SU-DHL-6 (cell line): ENCODE data around the gene OTOGL.

Experiments
- H2AFZ ChIP-seq: fragments of 200-600 bp; sonication (generic); 2 replicates; pipeline ENCODE4 v1.6.1; 2014; ENCODE audit warnings: low read depth, mild to moderate bottlenecking, moderate library complexity, mixed read lengths, antibody characterized with exemption, low read length; ENCODE audit not compliant: severe bottlenecking
- H3F3A ChIP-seq: fragments of 200-600 bp; shearing (Covaris generic); 2 replicates; pipeline ENCODE4 v1.6.0; 2016; ENCODE audit warnings: antibody characterized with exemption, mild to moderate bottlenecking; ENCODE audit not compliant: insufficient read depth
- H3K27ac ChIP-seq: fragments of 200-600 bp; sonication (generic); 2 replicates; pipeline ENCODE4 v1.5.1; 2016; ENCODE audit warnings: low read depth, mild to moderate bottlenecking, low read length, moderate library complexity, mixed read lengths
- H3K27me3 ChIP-seq: fragments of 200-600 bp; sonication (generic), shearing (Covaris generic); 2 replicates; pipeline ENCODE4 v1.6.0; 2014; ENCODE audit warnings: mild to moderate bottlenecking, low read length
- H3K36me3 ChIP-seq: fragments of 200-600 bp; sonication (generic); 2 replicates; pipeline ENCODE4 v1.6.1; 2014; ENCODE audit warnings: mild to moderate bottlenecking, low read length, mixed read lengths
- H3K4me2 ChIP-seq: fragments of 300-600, 200-600 bp; shearing (Covaris generic), sonication (generic); 2 replicates; pipeline ENCODE4 v1.6.0; 2014; ENCODE audit warnings: low read length, low read depth, mild to moderate bottlenecking; ENCODE audit not compliant: poor library complexity, severe bottlenecking
- H3K4me3 ChIP-seq: fragments of 200-600 bp; sonication (generic); 2 replicates; pipeline ENCODE4 v1.5.1; 2014; ENCODE audit warnings: antibody characterized with exemption, low read length, mild to moderate bottlenecking, mixed read lengths; ENCODE audit not compliant: insufficient read depth, poor library complexity, severe bottlenecking
- H3K79me2 ChIP-seq: fragments of 200-600 bp; sonication (generic); 2 replicates; pipeline ENCODE4 v1.6.1; 2014; ENCODE audit warnings: mild to moderate bottlenecking, low read length, moderate library complexity; ENCODE audit not compliant: insufficient read depth
- H3K9ac ChIP-seq: fragments of 200-600 bp; sonication (generic); 2 replicates; pipeline ENCODE4 v1.7.0; 2014; ENCODE audit warnings: mild to moderate bottlenecking, low read length
- H3K9me2 ChIP-seq: fragments of 200-600 bp; sonication (generic); replicated peaks from 2 replicates; pipeline ENCODE4 v1.6.1; 2014; ENCODE audit warnings: low read length; ENCODE audit not compliant: insufficient read depth
- H3K9me3 ChIP-seq: fragments of 200-600 bp; sonication (generic); 2 replicates; pipeline ENCODE4 v1.6.1; 2014; ENCODE audit warnings: low read length, mixed read lengths; ENCODE audit not compliant: insufficient read depth
- H4K20me1 ChIP-seq: fragments of 200-600 bp; sonication (generic); 2 replicates; pipeline ENCODE4 v1.6.1; 2014; ENCODE audit warnings: low read depth, mild to moderate bottlenecking, antibody characterized with exemption, low read length, moderate library complexity, mixed read lengths
- EZH2phosphoT487 ChIP-seq: fragments of 200-600 bp; sonication (generic), shearing (Covaris generic); conservative IDR thresholded peaks from 2 replicates; pipeline ENCODE4 v1.6.1; 2018; ENCODE audit warnings: mild to moderate bottlenecking, antibody characterized with exemption, low read length, moderate library complexity, mixed read lengths
- TF ChIP-seq, protein P1 (sequence below): fragments of 200-600 bp; sonication (generic); IDR thresholded peaks from one replicate; pipeline ENCODE4 v1.5.1; 2017; ENCODE audit warnings: antibody characterized with exemption, mild to moderate bottlenecking, low read length, moderate library complexity; ENCODE audit not compliant: insufficient read depth, poor library complexity, severe bottlenecking

OTOGL gene

DNA sequence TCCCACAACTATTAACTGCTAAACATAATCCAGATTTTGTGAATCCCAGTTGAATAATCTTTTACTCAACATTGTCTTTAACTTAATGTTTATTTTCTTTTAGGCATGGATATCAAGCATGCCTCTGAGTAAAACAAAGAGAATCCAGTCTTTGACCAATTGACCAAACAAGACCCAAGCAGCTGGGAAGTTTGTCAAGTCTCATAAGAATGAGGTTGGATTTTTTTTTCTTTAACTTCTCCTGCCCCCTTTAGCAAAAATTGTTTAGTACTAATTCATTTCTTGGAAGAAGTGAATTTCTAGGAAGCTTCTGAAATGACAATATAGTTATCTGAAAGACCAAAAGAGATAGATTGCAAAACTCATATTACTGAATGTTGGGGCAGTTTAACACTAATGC is 89.9 kb downstream of the OTOGL start:
- H3K4me2 ChIP-seq: no peak overlapping the region
- H3K4me3 ChIP-seq: no peak overlapping the region
- no peaks in the 10 kb centered on the region for H3K36me3 ChIP-seq
- no peak overlapping the region for H3K9ac ChIP-seq
- H2AFZ ChIP-seq: no peak overlapping the region
- H3K27ac ChIP-seq: no peak overlapping the region
- no peaks in the 10 kb centered on the region for H3K27me3 ChIP-seq
- H3K9me2 ChIP-seq: no peaks in the 10 kb centered on the region
- H3F3A ChIP-seq: no peaks in the 10 kb centered on the region
- no peaks in the 10 kb centered on the region for H3K79me2 ChIP-seq
- H3K9me3 ChIP-seq: no peaks in the 10 kb centered on the region
- H4K20me1 ChIP-seq: no peaks in the 10 kb centered on the region
- TF ChIP-seq, protein P1, sequence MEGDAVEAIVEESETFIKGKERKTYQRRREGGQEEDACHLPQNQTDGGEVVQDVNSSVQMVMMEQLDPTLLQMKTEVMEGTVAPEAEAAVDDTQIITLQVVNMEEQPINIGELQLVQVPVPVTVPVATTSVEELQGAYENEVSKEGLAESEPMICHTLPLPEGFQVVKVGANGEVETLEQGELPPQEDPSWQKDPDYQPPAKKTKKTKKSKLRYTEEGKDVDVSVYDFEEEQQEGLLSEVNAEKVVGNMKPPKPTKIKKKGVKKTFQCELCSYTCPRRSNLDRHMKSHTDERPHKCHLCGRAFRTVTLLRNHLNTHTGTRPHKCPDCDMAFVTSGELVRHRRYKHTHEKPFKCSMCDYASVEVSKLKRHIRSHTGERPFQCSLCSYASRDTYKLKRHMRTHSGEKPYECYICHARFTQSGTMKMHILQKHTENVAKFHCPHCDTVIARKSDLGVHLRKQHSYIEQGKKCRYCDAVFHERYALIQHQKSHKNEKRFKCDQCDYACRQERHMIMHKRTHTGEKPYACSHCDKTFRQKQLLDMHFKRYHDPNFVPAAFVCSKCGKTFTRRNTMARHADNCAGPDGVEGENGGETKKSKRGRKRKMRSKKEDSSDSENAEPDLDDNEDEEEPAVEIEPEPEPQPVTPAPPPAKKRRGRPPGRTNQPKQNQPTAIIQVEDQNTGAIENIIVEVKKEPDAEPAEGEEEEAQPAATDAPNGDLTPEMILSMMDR: no peak
- no peak for TF ChIP-seq EZH2phosphoT487

DNA sequence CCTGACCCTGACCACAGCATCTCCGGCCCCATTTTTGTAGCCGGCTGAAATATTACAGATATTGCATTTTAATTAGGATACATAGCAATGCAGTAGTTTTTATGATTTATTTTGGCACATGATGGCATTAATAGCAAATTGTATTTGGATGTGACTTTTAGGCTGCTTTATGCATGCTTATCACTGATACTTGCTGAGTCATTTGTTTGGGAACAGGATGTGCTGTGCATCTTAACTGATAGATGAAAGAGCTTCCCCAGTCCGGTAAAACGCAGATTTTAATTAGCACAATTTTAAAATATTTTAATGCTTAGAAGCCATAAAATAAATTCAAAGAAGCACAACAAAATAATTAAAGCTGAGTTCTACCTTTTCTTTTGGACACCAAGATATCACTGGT is 90.7 kb downstream of the OTOGL start:
- Histone ChIP-seq H3K9ac (no peak overlapping the region), H3K4me2 (no peak overlapping the region), H3K4me3 (no peak overlapping the region), H3K79me2 (no peaks in the 10 kb centered on the region), H3K27ac (no peak overlapping the region), H2AFZ (no peak overlapping the region), H3K27me3 (no peaks in the 10 kb centered on the region), H3K9me2 (no peaks in the 10 kb centered on the region), H3K36me3 (no peaks in the 10 kb centered on the region), H4K20me1 (no peaks in the 10 kb centered on the region), H3K9me3 (no peaks in the 10 kb centered on the region), H3F3A (no peaks in the 10 kb centered on the region)
- TF ChIP-seq, protein P1: no peak
- no peak for TF ChIP-seq EZH2phosphoT487

- Histone ChIP-seq H3K36me3 (no peaks in the 10 kb centered on the region), H3K9me2 (no peaks in the 10 kb centered on the region), H3F3A (no peaks in the 10 kb centered on the region), H4K20me1 (no peaks in the 10 kb centered on the region), H3K79me2 (no peaks in the 10 kb centered on the region), H3K4me2 (no peak overlapping the region), H3K27ac (no peak overlapping the region), H3K27me3 (no peaks in the 10 kb centered on the region), H2AFZ (no peak overlapping the region), H3K4me3 (no peak overlapping the region), H3K9ac (no peak overlapping the region), H3K9me3 (no peaks in the 10 kb centered on the region)
- TF ChIP-seq, protein P1: no peak
- TF ChIP-seq EZH2phosphoT487: no peak
Observed at GRCh38 chr12:80192087-80192486, 92.8 kb downstream of the OTOGL start.
